ENCODE data around the gene MTUS2.

Gene MTUS2

DNA sequence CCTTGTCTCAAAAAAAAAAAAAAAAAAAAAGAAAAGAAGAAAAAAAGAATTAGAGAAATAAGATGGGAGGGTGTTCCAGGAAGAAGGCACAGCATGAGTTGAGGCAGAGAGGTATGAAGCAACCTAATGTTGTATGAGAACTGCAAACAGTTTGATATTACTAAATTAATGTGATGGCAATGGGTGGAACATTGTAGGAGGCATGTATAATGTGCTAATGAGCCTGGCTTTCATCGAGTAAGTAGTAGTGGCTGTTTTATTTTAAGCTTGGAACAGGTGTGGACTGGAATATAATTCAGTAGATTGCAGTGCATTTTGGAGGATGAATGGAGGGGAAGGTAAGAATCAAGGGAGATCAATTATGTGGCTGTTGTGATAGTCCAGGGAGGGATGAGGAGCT is 156.1 kb downstream of the MTUS2 start:
- no peak for DNase-seq
- Histone ChIP-seq H3K4me3 (no peak overlapping the region), H3K4me1 (peaks cover 0 to 5% (median 0%) of the 10 kb centered on the region in 4 donors), H3K9me3 (no peaks in the 10 kb centered on the region), H3K27ac (no peak overlapping the region), H3K27me3 (no peaks in the 10 kb centered on the region), H3K36me3 (no peaks in the 10 kb centered on the region)
- intact Hi-C loops (cut with DNase I; ENCODE audit: low total_unique reads) = no loop called here
- TF ChIP-seq CTCF (IDR thresholded peaks at IDR 0.05) = no peak

GRCh38 chr13:28976636-28977035 is 156.5 kb downstream of the MTUS2 start:
- no peak overlapping the region for H3K27ac ChIP-seq
- intact Hi-C loops (cut with DNase I; ENCODE audit: low total_unique reads) = no loop called here
- no peaks in the 10 kb centered on the region for H3K27me3 ChIP-seq
- no peaks in the 10 kb centered on the region for H3K36me3 ChIP-seq
- no peak for DNase-seq
- H3K4me1 ChIP-seq = peaks cover 0 to 8% (median 0%) of the 10 kb centered on the region in 4 donors
- no peak for TF ChIP-seq CTCF (IDR thresholded peaks at IDR 0.05)
- H3K9me3 ChIP-seq = no peaks in the 10 kb centered on the region
- no peak overlapping the region for H3K4me3 ChIP-seq

DNA sequence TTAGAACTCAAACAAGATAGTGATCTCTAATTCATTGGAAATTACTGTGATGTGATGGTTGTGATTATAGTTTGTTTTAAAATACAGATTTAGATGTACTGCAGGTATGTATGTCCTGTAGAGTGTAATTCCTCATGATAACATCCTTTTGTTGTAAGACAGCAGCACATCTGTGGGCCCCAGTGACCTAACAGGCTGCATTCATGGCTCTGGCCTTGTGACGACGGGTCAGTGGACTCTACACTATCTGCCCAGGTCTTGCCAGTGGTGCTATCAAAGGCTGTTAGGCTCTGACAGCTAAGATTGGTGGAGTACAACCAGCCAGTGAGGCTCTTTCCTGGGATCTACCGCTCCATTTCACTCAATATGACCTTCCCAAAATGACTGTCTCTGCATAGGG is 158.4 kb downstream of the MTUS2 start:
- Histone ChIP-seq H3K36me3 (no peaks in the 10 kb centered on the region), H3K4me3 (no peak overlapping the region), H3K27me3 (no peaks in the 10 kb centered on the region), H3K27ac (no peak overlapping the region), H3K9me3 (no peaks in the 10 kb centered on the region), H3K4me1 (peaks cover 0 to 15% (median under 1%) of the 10 kb centered on the region in 4 donors)
- intact Hi-C loops (cut with DNase I; ENCODE audit: low total_unique reads) = no loop called here
- TF ChIP-seq CTCF (IDR thresholded peaks at IDR 0.05) = no peak
- DNase-seq = no peak

DNA sequence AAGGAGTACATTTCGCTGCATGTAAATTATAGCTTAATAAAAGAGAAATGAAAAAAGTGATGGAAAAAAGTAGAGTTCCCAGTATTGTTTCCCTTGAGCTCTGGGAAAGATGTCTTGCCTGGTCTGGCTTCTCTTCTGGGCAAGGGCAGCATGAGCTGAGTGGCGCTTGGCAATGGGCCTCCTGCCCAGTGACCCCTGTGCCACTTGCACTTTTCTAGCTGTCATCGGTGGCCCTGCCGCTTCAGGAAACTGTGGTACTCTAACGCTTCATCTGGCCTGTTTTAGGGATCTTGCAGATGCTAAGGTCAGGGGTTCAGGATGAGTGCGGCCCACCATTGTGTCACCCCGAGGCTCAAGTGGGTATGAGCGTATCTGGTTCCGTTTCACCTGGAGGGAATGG is 161.4 kb downstream of the MTUS2 start:
- Histone ChIP-seq H3K27me3 (no peaks in the 10 kb centered on the region), H3K4me1 (peaks cover 0 to 26% (median 6%) of the 10 kb centered on the region in 4 donors), H3K36me3 (no peaks in the 10 kb centered on the region), H3K27ac (peak overlapping the region in 1 of 2 donors; percentile 10), H3K9me3 (no peaks in the 10 kb centered on the region), H3K4me3 (no peak overlapping the region)
- intact Hi-C loops (cut with DNase I; ENCODE audit: low total_unique reads) = no loop called here
- TF ChIP-seq CTCF (IDR thresholded peaks at IDR 0.05) = no peak
- no peak for DNase-seq

DNA sequence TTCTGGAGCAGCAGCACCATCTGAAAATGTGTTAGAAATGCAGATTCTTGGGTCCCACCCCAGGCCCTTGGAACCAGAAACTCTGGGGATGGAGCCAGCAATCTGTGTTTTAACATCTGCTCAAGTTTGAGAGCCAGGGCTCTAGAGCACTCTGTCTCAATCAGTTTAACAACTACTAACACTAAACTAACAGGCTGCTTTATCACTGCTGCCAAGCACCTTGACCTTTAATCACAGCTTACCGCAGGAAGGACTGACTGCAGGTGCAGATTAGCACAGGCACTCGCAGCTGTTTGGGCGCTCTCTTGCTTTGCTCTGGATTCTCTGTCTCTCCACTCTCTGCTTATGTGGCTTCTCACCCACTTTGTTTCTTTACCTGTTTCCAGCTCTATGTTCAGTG is 163.5 kb downstream of the MTUS2 start:
- Histone ChIP-seq H3K4me1 (peaks cover 0 to 26% (median 6%) of the 10 kb centered on the region in 4 donors), H3K36me3 (no peaks in the 10 kb centered on the region), H3K4me3 (no peak overlapping the region), H3K27me3 (no peaks in the 10 kb centered on the region), H3K27ac (peak overlapping the region in 1 of 2 donors; percentile 38), H3K9me3 (no peaks in the 10 kb centered on the region)
- intact Hi-C loops (cut with DNase I; ENCODE audit: low total_unique reads) = no loop called here
- TF ChIP-seq CTCF (IDR thresholded peaks at IDR 0.05) = no peak
- no peak for DNase-seq

DNA sequence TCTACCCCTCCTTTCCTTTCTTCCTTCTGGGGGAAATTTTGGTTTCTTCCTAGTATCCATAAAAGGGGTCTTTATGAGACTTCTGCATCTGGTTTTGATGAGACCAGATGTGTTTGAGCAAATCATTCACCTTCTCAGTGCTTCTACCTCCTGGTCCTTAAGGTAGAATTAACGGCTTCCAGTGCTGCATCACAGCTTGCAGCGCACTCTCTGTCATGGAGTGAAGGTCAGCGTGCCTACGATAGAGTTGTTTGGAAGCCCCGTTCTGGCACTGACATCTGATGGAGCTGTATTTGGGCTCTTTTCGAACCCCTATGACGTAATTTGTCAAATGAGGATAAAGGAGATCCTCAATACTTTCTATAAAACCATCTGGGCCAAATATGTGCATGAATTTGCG is 164.2 kb downstream of the MTUS2 start:
- H3K9me3 ChIP-seq = no peaks in the 10 kb centered on the region
- peak overlapping the region in 1 of 2 donors; percentile 38 for H3K27ac ChIP-seq
- H3K36me3 ChIP-seq = no peaks in the 10 kb centered on the region
- TF ChIP-seq CTCF (IDR thresholded peaks at IDR 0.05) = no peak
- peaks cover 0 to 26% (median 6%) of the 10 kb centered on the region in 4 donors for H3K4me1 ChIP-seq
- H3K4me3 ChIP-seq = peak overlapping the region in 1 of 2 donors; percentile 0
- intact Hi-C loops (cut with DNase I; ENCODE audit: low total_unique reads) = no loop called here
- H3K27me3 ChIP-seq = no peaks in the 10 kb centered on the region
- DNase-seq = no peak

Data from tibial artery (tissue), 4 donors.